Fibroblast of lung (primary cell): ENCODE measurements around the gene C1QTNF8.

Experiments
- EZH2 ChIP-seq: IDR thresholded peaks from 2 replicates; pipeline ENCODE4 v1.5.1; 2012; ENCODE audit warnings: low read length, control low read depth, mild to moderate bottlenecking; ENCODE audit errors: missing control alignments
- TF ChIP-seq, protein P1 (sequence below), 2 donors: IDR thresholded peaks in 1 of 2; conservative IDR thresholded peaks in 1 of 2; 1 replicate in 1 of 2; 2 replicates in 1 of 2; pipeline ENCODE4 v1.5.1; 2011 to 2012; ENCODE audit warnings: low read length in 2 of 2, control low read depth in 1 of 2, inconsistent platforms in 1 of 2, low read depth in 1 of 2, mild to moderate bottlenecking in 1 of 2

DNA sequence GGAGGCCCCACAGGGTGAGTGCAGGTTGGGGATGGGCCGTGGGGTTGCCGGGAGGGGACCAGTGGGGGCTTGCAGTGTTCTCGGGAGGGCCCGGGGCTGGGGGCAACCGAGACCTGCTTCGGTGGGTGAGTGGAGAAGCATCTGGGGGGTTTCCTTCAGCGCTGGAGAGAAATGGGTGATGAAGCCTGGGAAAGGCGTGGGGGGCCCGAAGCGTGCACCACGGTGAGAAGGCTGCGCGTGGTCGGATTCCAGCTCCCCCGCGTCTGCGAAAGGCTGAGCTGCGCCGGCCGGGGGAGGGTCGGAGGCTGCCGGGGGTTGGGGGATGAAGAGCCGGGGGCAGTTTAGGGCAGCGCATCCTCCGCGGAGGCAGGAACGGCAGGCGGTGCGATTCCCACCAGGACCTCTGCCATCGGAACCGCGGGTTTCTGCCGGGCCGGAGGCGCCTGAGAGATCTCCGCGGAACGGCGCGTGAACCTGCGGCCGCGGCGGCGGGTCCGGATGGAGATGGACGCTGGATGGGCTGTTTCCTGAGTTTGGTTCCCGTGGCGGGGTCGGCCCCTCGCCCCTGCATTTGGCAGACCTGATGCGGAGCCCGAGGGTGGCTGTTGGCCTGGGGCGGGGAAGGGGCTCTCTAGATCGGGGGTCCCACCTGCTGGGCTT lies 30.4 kb downstream of the C1QTNF8 start:
- TF ChIP-seq, protein P1, sequence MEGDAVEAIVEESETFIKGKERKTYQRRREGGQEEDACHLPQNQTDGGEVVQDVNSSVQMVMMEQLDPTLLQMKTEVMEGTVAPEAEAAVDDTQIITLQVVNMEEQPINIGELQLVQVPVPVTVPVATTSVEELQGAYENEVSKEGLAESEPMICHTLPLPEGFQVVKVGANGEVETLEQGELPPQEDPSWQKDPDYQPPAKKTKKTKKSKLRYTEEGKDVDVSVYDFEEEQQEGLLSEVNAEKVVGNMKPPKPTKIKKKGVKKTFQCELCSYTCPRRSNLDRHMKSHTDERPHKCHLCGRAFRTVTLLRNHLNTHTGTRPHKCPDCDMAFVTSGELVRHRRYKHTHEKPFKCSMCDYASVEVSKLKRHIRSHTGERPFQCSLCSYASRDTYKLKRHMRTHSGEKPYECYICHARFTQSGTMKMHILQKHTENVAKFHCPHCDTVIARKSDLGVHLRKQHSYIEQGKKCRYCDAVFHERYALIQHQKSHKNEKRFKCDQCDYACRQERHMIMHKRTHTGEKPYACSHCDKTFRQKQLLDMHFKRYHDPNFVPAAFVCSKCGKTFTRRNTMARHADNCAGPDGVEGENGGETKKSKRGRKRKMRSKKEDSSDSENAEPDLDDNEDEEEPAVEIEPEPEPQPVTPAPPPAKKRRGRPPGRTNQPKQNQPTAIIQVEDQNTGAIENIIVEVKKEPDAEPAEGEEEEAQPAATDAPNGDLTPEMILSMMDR (conservative IDR thresholded peaks at IDR 0.05 in 1 of 2, IDR thresholded peaks at IDR 0.05 in 1 of 2; ENCODE audit: low read depth in 1 of 2, low read length in 2 of 2): no peak
- no peak for TF ChIP-seq EZH2
